ENCODE measurements around the gene MPI.

DNA sequence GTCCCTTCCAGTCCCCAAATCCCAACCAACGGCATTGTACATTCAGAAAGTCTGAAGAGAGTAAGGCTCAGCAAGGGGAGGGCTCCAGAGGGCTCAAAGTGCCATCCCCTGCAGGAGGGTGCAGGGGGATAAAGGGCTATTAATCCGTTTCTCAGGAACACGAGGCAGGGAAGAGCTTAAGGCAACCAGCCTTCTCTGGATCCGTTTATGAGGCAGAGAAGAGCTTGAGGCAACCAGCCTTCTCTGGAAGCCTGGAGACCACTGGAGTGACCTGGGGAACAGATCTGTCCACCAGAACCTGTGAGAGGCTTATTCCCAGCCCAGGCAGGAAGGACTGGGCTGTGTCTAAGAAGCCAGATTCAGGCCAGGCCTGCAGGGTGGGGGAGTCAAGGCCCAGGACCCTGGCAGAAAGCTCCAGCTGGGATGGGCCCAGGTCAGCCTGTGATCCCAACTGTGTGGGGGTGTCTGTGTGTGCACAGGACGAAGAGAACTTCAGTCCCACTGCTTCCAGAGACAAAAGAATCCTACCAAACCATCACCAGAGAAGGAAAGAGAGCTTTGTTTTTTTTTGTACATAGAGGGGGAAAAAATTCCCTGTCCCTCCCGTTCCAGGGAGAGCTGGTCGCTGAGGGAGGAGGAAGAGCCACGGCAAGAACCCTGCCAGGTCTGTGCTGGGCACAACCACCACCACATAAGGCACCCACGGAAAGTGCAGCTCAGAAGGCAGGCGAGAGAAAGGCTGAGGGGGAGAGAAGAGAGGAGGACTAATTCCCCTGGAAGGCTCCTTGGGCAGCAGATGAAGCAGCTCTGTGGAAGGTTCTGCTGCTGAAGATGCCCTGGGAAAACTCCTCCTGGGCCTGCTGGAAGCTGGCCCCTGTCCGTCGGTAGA, 45.3 kb upstream of the MPI start:
- TF ChIP-seq FOS (IDR thresholded peaks at IDR 0.05; ENCODE audit: borderline replicate concordance, extremely low read depth, insufficient read length) (no peak), HDAC2 (IDR thresholded peaks at IDR 0.05) (no peak), SP1 (IDR thresholded peaks at IDR 0.05; ENCODE audit: low read depth, low read length) (no peak), CBX5 (IDR thresholded peaks at IDR 0.05; ENCODE audit: low read depth) (no peak), POLR2A (IDR thresholded peaks at IDR 0.05; ENCODE audit: low read depth, low read length) (no peak; the same call in 1 of the 2 replicates), SRF (IDR thresholded peaks at IDR 0.05; ENCODE audit: low read depth in 2 of 2, low read length in 2 of 2) (no peak), CBX3 (IDR thresholded peaks at IDR 0.05; ENCODE audit: borderline replicate concordance, low read depth) (no peak), EZH2 (IDR thresholded peaks at IDR 0.05; ENCODE audit: borderline replicate concordance, control insufficient read depth, low read depth, low read length) (no peak), CHD4 (IDR thresholded peaks at IDR 0.05) (no peak), STAT3 (IDR thresholded peaks at IDR 0.05; ENCODE audit: low read depth, low read length) (no peak)
- TF ChIP-seq, protein P1, sequence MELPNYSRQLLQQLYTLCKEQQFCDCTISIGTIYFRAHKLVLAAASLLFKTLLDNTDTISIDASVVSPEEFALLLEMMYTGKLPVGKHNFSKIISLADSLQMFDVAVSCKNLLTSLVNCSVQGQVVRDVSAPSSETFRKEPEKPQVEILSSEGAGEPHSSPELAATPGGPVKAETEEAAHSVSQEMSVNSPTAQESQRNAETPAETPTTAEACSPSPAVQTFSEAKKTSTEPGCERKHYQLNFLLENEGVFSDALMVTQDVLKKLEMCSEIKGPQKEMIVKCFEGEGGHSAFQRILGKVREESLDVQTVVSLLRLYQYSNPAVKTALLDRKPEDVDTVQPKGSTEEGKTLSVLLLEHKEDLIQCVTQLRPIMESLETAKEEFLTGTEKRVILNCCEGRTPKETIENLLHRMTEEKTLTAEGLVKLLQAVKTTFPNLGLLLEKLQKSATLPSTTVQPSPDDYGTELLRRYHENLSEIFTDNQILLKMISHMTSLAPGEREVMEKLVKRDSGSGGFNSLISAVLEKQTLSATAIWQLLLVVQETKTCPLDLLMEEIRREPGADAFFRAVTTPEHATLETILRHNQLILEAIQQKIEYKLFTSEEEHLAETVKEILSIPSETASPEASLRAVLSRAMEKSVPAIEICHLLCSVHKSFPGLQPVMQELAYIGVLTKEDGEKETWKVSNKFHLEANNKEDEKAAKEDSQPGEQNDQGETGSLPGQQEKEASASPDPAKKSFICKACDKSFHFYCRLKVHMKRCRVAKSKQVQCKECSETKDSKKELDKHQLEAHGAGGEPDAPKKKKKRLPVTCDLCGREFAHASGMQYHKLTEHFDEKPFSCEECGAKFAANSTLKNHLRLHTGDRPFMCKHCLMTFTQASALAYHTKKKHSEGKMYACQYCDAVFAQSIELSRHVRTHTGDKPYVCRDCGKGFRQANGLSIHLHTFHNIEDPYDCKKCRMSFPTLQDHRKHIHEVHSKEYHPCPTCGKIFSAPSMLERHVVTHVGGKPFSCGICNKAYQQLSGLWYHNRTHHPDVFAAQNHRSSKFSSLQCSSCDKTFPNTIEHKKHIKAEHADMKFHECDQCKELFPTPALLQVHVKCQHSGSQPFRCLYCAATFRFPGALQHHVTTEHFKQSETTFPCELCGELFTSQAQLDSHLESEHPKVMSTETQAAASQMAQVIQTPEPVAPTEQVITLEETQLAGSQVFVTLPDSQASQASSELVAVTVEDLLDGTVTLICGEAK (IDR thresholded peaks at IDR 0.05; ENCODE audit: borderline replicate concordance): no peak
- TF ChIP-seq, protein P2, sequence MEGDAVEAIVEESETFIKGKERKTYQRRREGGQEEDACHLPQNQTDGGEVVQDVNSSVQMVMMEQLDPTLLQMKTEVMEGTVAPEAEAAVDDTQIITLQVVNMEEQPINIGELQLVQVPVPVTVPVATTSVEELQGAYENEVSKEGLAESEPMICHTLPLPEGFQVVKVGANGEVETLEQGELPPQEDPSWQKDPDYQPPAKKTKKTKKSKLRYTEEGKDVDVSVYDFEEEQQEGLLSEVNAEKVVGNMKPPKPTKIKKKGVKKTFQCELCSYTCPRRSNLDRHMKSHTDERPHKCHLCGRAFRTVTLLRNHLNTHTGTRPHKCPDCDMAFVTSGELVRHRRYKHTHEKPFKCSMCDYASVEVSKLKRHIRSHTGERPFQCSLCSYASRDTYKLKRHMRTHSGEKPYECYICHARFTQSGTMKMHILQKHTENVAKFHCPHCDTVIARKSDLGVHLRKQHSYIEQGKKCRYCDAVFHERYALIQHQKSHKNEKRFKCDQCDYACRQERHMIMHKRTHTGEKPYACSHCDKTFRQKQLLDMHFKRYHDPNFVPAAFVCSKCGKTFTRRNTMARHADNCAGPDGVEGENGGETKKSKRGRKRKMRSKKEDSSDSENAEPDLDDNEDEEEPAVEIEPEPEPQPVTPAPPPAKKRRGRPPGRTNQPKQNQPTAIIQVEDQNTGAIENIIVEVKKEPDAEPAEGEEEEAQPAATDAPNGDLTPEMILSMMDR (IDR thresholded peaks at IDR 0.05 in 2 of 3, conservative IDR thresholded peaks at IDR 0.05 in 1 of 3; ENCODE audit: control insufficient read depth in 2 of 3, extremely low read depth in 1 of 3, insufficient read depth in 1 of 3, low read depth in 3 of 3, low read length in 3 of 3): no peak
- TF ChIP-seq, protein P3, sequence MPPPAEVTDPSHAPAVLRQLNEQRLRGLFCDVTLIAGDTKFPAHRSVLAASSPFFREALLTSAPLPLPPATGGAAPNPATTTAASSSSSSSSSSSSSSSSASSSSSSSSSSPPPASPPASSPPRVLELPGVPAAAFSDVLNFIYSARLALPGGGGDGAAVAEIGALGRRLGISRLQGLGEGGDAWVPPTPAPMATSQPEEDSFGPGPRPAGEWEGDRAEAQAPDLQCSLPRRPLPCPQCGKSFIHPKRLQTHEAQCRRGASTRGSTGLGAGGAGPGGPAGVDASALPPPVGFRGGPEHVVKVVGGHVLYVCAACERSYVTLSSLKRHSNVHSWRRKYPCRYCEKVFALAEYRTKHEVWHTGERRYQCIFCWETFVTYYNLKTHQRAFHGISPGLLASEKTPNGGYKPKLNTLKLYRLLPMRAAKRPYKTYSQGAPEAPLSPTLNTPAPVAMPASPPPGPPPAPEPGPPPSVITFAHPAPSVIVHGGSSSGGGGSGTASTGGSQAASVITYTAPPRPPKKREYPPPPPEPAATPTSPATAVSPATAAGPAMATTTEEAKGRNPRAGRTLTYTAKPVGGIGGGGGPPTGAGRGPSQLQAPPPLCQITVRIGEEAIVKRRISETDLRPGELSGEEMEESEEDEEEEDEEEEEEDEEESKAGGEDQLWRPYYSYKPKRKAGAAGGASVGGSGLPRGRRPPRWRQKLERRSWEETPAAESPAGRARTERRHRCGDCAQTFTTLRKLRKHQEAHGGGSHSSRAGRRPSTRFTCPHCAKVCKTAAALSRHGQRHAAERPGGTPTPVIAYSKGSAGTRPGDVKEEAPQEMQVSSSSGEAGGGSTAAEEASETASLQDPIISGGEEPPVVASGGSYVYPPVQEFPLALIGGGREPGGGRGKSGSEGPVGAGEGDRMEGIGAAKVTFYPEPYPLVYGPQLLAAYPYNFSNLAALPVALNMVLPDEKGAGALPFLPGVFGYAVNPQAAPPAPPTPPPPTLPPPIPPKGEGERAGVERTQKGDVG (CRISPR knock-in tag; IDR thresholded peaks at IDR 0.05): no peak
- TF ChIP-seq, protein P4, sequence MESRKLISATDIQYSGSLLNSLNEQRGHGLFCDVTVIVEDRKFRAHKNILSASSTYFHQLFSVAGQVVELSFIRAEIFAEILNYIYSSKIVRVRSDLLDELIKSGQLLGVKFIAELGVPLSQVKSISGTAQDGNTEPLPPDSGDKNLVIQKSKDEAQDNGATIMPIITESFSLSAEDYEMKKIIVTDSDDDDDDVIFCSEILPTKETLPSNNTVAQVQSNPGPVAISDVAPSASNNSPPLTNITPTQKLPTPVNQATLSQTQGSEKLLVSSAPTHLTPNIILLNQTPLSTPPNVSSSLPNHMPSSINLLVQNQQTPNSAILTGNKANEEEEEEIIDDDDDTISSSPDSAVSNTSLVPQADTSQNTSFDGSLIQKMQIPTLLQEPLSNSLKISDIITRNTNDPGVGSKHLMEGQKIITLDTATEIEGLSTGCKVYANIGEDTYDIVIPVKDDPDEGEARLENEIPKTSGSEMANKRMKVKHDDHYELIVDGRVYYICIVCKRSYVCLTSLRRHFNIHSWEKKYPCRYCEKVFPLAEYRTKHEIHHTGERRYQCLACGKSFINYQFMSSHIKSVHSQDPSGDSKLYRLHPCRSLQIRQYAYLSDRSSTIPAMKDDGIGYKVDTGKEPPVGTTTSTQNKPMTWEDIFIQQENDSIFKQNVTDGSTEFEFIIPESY (IDR thresholded peaks at IDR 0.05): no peak

All from GM12878 (cell line).